ENCODE data around the gene ADH5.
"Not testable (repeated sequence)": the region's sequence is repeated elsewhere in the genome, so short reads cannot be mapped to it uniquely, and the experiment has no call there.

Gene ADH5

DNA sequence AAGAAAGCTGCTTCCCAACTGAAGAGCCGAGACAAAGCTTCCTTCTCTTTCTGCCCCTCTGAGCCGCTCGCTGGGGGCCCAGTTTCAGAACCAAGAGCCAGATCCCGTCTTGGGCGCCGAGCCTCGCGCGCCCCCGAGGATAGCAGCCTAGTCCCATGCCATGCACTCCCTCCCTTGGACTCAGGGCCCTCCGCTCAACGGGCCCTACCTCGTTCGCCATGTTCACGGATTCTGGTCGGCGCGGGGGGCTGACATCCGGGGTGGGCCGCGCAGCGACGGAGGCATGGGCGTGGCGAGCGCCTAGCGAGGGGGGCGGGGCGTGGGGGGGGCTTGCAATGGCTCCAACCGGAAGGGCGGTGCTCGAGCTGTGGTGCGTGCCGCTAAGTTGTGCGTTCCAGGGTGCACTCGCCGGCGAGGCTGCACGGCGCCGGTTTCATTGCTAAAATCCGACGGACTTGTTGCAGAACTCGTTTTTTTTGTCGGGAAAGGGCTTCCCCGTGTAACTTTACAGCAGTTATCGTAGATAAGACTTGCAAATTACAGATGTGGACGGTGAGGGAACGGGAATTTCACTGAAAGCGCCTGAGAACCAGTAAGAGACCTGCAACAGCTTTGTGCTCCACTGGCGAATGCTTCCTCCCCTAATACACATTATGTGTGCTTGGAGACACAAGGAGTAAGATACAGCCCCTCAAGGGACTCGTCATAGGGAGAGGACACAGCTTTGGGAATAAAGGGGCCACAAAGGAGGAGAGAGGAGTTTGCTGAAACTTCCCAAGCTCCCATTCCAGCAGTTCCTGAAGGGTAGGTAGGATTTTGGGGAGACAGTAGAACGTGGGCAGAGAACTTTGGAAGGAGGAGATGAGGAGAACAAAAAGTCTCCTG is at the start of gene ADH5:
ADH5 (minus strand) TSS at position 308 of the 885 bp plus-strand sequence; CDS start at position 220, 88 bp downstream.
- DNase-seq (ENCODE audit: low read depth) = peak; percentile 78

DNA sequence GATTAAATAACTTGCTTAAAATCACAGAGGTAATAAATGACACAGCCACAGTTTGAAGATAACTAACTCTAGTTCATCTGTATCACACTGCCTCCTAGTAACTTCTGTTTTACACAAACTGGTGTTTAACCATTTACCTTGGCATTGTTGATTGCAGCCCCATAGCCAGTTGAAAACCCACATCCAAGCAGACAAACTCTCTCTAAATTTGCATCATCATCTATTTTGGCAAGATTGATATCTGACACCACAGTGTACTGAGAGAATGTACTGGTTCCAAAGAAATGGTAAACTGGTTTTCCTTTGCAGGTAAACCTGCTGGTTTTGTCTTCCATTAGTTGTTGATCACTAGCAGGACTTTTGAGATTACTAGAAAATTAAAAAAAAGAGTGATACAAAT is 47.7 kb upstream of the ADH5 start:
- DNase-seq (ENCODE audit: low read depth) = no peak

DNA sequence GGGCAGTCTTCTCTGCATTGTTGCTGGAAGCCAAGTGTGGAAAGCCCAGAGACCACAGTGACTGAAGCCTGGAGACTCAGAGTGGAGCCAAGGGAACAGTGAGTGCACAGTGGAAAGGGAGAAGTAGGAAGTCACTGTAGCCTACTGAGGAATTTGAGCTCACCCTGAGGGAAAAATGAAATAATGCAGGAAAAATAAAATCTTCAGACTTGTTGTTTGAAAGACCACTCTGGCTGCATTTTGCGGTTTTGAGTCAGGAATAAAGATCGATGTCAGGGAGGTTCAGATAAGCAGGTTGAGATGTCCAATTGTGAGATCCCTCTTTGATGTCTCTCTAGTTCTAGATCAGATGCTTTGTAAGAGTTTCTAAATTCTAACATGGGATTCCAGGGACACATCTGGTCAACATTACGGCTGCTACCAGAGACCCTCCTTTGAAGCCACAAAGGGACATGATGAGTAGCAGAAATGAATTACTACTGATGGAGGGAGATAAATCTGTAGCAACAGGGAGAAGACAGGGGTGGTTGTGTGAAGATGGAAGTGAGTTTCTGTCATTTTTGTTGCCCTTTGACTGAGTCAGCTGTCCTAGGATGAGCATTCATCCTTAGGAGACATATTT is 47.1 kb upstream of the ADH5 start:
- DNase-seq (ENCODE audit: low read depth) = no peak

DNA sequence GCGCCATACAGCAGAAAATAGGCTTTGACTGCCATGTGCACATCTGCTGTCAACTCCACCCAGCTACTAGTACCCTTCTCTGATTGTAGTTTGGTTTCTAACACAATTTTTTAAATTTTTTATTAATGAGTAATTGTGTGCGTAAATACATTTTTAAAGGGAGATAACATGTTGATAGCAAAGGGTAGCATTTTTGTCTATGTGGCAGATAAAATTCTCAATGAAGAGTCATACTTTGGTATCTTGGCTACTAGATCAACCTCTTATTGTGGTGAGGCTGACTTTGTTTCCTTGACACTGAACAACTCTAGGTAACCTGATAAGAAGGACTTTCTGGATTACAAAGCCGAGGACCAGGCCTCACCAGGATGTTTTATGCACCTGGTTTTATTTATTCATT is 46.0 kb upstream of the ADH5 start:
- no peak for DNase-seq (ENCODE audit: low read depth)

DNA sequence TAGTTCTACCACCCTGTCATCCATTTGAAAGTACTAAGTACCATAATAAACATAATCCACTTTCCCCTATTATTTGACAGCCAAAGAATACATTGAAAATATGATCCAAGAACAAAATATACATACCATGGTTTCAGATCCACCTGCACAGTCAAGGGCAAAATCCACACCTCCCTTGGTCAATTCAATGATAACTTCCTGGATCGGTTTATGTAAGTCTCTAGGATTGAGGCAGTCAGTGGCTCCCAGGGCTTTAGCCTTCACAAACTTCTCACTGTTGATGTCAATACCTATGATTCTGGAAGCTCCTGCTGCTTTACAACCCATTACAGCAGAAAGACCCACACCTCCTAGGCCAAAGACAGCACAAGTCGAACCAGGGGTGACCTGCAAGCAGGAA is 42.8 kb upstream of the ADH5 start:
- DNase-seq (ENCODE audit: low read depth) = no peak

DNA sequence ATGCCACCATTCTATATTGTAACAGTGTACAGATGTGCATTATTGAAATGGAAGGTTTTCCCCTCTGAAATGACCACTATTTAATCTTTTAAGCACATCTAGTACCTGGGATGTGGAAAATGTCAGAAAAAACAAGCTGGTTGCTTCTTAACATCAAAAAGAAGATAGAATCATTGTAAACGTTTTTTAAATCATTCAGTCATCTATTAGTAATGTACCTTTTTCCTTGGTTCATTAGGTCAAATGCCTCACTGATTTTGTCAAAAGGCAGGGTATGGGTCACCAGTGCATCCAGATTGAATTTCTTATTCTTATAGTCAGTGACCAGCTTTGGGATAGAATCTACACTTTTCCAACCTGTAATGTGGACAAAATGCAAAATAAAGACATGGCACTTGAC is 37.8 kb upstream of the ADH5 start:
- DNase-seq (ENCODE audit: low read depth) = no peak

DNA sequence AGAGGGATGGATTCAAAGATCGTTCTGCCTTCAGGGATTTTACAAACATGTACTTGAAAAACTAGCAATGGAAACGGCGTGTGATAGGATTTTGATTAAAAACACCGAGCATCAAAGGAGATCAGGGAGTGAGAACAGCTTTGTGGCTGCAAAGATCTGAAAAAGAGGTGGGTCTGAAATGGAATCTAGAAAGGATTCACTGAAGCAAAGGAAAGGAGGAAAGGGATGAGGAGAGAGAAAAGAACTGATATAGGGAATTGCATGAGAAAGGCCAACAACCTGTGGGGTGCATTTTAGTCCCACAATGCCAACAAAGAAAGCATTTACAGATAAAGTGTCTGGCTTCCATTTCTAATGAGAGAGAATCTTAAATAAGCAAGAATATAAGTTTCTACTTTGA is 32.4 kb upstream of the ADH5 start:
- no peak for DNase-seq (ENCODE audit: low read depth)

DNA sequence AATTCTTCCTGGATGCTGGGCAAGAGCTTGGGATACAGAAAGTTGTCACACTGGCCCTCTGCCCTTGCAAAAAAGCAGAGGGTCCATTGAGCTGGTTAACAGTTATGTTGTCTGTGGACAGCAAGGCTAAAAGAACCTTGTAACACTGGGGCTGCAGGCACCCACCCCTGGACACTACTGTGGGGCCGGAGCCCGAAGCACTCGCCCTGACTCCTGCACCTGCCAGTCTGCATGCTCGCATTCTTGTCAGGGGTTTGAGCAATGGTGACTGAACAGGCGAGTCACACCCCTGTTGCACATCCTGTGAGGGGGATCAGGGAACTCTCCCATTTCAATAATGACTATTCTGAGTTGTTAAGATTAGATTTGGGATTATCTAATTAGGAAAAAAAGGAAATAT is 31.9 kb upstream of the ADH5 start:
- no peak for DNase-seq (ENCODE audit: low read depth)

DNA sequence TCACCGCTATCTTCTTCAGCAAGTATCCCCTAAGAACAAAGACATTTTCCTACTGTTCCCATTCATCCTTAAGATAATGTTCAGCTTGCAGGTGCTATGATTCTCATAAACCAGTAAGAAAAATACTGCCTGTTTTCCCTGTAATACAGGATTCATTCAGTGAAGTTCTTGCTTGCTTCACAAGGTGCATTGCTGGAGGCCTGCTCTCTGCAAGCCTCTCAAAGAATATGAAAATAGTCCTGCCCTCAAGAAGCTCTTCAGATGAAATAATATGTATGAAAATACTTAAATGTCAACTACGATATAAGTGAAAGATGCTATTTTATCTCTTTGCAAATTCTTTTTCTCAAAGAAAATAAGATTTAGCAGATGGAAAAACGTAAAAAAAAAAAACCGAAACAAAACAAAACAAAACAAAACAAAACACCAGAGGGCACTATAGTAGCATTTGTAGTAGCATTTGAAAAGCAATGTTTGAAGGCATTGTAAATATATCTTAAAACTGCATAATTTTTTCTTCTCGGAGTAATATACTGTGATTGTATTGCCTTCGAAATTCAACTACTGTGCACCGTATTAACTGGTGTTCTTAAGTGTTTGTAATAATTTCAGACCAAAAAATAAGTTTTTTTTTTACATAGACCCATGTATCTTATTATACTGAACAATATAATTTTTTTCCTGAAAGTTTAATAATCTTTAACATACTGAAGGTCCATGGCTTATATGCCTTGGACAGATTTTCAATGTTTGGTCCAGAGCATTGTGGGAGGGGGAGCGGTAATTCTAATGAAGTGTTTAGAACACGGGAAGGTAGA is 29.5 kb upstream of the ADH5 start:
- no peak for DNase-seq (ENCODE audit: low read depth)

DNA sequence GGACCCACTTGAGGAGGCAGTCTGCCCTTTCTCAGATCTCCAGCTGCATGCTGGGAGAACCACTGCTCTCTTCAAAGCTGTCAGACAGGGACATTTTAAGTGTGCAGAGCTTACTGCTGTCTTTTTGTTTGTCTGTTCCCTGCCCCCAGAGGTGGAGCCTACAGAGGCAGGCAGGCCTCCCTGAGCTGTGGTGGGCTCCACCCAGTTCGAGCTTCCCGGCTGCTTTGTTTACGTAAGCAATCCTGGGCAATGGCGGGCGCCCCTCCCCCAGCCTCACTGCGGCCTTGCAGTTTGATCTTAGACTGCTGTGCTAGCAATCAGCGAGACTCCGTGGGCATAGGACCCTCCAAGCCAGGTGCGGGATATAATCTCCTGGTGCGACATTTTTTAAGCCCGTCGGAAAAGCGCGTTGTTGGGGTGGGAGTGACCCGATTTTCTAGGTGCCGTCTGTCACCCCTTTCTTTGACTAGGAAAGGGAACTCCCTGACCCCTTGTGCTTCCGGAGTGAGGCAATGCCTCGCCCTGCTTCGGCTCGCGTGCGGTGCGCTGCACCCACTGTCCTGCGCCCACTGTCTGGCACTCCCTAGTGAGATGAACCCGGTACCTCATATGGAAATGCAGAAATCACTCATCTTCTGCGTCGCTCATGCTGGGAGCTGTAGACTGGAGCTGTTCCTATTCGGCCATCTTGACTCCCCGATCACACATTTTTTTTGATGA is 28.7 kb upstream of the ADH5 start:
- DNase-seq (ENCODE audit: low read depth) = not testable (repeated sequence)

DNA sequence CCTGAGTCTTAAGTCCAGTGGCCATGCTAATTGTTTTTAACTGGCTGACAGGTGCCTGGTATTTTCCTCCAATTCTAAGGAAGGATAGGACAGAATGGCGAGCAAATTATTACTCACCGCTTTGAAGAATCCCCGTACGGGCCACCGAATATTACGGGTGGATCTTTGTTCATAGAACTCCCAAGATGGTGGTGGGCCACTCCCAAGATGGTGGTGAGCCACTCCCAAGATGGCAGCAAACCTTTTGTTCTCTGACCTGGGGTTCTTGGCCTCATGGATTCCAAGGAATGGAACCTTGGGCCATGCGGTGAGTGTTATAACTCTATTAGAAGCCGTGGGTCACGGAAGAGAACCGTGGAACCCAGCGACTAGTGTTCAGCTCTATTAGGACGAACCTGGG is 20.7 kb upstream of the ADH5 start:
- DNase-seq (ENCODE audit: low read depth) = not testable (repeated sequence)

DNA sequence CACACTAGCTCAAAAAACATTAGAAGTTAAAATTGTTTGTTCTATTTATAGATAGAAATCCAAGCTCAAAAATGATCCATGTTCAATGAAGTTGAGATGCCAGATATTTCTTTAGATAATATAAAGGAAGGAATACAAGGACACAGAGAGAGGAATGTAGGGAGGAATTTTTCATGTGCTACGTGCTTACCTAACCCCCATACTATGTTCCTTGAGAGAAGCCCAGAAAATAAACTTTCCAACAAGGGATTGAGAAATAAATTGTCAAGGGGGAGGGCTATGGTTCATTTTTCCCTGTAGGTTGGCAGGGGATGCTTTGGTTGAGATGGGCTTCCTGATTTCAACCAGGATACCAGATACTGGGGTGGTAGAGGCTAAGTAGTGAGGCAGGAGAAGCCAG is 15.6 kb upstream of the ADH5 start:
- DNase-seq (ENCODE audit: low read depth) = no peak

DNA sequence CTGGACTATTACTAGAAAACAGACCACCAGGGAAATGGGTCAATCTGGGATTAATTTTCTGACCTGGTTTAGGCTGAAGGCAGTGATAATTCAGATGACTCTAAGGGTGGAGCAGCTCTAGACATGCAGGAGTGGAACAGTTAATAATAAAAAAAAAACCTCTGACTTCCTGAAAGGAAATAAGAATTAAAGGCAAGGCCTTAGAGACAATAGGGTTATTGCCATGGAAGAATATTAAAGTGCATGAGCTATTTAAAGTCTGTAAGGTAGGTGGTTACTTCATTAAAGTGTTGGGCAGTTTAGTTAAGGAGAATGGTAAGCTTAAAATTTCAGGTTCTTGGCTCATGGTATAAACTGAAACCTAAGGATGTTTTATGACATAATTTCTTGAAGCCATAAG is 14.6 kb upstream of the ADH5 start:
- DNase-seq (ENCODE audit: low read depth) = no peak

DNA sequence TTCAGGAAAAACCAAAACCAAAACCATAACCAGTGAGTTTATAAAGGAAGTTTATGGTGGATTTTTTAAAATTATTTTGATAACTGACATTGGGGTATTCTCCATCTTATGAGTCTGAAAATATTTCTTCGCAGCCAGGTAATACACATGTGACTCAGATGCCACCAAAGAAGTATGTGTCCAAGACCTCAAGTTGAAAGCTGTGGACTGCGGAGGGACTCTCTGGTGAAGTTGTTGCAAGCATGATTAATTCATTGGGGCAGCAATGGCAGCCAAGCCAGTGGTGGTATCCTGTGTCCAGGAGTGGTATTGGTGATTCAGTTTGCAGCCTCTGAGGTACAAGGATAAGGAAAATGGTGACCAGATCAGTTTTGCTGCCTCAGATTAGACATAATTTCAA is 14.0 kb upstream of the ADH5 start:
- DNase-seq (ENCODE audit: low read depth) = no peak

DNA sequence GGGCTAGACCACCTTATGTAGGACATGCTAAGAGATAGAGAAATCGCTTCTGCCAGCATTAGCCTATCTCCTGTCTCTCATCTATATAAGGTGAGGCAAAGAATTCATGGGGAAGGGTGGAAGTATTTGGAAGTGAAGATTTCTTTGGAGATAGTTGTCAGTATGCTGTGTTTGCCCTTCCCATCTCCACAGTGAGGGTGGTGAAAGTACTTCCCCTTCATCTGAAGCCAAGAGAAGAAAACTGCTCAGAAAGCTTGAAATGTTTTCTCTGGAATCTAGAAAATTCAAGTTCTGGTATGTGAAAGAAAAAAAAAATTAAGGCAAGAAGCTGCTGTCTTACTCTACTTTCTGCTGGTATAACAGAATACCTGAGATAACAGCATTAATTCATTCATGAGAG is 12.3 kb upstream of the ADH5 start:
- no peak for DNase-seq (ENCODE audit: low read depth)

DNA sequence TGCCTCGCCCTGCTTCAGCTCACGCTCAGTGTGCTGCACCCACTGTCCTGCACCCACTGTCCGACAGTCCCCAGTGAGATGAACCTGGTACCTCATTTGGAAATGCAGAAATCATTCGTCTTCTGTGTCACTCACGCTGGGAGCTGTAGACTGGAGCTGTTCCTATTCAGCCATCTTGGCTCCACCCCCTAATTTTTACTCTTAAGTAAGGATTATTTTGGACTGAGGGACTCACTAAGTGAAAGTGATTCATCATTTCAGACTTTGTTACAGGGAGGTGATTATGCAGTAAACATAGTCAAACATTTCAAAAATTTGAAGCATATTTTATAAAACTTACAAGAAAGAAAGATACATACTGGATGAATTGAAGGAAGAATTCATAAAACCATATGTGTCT is 11.2 kb upstream of the ADH5 start:
- DNase-seq (ENCODE audit: low read depth) = not testable (repeated sequence)

DNA sequence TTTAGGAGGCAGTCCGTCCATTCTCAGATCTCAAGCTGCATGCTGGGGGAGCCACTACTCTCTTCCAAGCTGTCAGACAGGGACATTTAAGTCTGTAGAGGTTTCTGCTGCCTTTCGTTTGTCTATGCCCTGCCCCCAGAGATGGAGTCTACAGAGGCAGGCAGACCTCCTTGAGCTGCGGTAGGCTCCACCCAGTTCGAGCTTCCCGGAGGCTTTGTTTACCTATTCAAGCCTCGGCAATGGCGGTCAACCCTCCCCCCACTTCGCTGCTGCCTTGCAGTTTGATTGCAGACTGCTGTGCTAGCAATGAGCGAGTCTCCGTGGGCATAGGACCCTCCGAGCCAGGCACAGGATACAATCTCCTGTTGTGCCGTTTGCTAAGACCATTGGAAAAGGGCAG is 10.7 kb upstream of the ADH5 start:
- DNase-seq (ENCODE audit: low read depth) = no peak

DNA sequence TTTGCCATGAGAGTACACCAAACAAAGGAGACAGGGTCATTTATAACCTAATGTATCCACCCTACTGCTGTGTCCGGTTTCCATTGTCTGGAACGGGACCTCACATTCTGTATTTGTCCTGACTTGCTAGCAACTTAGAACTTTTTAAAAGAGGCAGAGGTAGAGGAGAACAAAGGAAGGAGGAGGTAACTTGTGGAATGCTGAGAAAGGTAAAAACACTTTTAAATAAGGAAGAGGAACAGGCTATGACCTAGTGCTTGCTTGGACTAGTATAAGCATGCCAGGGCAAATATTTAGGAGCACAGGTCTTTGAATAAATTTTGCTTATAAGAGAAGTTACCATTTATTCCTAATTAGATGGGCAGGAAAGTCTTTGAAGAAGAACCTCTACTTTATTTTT is 3.3 kb upstream of the ADH5 start:
- not testable (repeated sequence) for DNase-seq (ENCODE audit: low read depth)

DNA sequence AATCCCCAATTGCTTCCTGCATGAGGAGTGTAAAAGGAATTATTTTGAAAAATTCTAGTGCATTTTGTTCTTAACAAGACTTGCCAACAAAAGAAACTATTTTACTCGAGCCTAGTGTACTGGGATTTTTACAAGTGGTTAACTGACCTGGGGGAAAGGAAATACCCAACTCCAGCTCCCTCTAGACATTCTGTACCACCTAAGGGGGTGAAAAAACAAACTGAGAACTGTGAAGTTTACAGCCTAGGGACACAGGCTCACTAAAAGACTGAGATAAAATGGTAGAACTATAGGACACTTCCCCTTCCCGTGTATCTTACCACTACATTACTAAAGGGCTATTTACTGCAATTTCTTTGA is 2.6 kb upstream of the ADH5 start:
- DNase-seq (ENCODE audit: low read depth) = no peak

DNA sequence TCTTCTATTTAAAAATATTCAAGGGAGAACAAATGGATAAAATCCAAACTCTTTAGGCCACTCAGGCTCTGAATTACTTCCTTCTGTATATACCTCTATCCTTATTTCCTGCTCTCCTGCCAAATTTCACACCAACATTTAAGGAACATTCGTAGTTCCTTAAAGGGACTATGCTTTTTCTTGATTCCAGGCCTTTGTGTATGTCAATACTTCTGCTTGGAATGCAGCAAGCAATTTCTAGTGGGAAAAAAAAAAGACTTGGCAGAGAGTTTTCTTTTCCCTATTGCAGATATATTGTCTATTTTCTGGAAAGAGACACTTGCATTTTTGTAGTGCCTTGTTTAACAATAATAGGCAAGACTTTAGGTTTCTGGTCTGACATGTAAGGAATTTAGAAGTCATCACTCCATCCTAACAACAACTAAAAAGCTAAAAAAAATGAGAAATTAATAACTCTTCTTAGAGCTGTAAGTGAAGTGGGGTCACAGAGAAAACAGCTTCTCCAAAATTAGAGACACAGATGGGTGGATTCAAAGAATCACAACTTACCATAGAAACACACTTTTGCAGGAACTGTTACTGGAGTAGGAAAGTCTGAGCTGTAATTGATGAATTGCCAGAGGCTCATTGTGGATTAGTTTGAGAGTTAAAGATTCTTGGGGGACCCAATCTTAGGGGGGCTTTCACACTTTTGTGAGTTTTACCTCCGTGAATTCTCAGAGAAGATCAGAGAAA is 2.1 kb upstream of the ADH5 start:
- no peak for DNase-seq (ENCODE audit: low read depth)

DNA sequence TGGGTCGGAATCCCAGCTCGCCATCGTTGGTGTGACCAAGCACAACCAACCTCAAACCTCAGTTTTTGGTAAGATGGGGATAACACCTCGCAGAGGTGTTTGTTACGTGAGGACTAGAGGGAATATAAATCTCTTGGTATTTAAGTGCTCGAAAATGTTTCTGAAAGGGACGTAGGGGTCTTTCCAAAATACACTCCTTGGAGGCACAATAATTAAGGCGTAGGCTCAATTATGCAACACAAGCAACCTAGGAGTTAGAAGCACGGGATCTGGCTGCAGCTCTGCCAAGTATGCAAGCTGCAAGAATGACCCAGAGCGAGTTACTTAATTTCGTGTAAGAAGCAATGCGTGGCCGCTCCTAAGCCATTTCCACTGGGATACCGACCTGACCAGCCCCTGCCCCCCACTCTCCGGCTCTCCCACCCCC is 552 bp downstream of the ADH5 start:
- no peak for DNase-seq (ENCODE audit: low read depth)

DNA sequence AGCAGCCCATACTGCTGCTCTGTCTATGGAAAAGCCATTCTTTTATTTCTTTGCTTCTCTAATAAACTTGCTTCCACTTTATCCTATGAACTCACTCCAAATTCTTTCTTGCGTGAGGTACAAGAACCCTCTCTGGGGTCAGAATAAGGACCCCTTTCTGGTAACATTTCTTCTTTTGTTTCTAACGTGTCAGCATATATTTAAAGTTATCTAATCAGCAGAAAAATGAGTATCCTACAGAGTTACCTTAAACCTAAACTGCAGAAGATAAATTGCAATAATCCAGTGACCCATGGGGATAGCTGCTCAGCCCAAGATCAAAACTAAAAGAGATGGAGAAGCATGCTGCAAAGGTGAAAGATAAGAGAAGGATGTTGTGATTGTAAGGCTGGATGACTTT is 4.0 kb downstream of the ADH5 start:
- DNase-seq (ENCODE audit: low read depth) = no peak
